ENCODE data around the gene ACO2. TPM values are rescaled to one million over a fixed set of nuclear protein-coding genes. Genes with fewer than 3 reads are reported as not detected.
A peak's percentile ranks its signal among the peaks of the same experiment; 100 is the strongest.

ACO2 gene
- total and polyA plus RNA-seq, 2 of the 13 experiments (the other 11 are each of a cell fraction or from before 2014, with no cell fraction given): 19.2 to 45.6 TPM

DNA sequence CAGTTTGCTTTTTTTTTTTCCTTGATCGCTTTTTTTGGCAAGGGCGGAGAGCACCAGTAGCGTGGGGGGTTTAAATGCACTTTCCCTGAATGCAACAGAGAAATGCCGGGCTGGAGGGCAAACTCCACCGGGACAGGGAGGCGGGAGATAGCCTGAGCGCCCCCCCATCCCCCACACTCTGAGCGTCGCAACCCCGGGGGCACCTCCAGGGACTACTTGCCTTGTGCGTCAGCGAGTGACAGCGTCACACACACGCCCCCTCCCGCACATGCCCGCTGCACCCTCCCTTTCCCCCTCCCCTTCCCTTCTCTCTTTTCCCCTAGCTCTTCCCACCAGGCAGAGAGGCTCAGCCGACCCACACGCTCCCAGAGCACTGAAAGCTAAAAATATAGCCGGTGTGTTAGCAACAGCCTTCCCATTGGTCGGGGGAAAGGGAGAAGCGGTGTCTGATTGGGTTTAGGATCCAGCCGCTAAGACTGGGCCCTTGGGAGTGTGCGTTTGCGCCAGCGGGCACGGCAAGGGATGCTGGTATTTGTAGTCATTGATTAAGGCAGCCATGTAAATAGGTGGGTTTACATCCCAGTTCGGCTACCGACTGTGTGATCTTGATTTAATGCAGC, 20.6 kb upstream of the ACO2 start (continued):
- TF ChIP-seq, protein P1, sequence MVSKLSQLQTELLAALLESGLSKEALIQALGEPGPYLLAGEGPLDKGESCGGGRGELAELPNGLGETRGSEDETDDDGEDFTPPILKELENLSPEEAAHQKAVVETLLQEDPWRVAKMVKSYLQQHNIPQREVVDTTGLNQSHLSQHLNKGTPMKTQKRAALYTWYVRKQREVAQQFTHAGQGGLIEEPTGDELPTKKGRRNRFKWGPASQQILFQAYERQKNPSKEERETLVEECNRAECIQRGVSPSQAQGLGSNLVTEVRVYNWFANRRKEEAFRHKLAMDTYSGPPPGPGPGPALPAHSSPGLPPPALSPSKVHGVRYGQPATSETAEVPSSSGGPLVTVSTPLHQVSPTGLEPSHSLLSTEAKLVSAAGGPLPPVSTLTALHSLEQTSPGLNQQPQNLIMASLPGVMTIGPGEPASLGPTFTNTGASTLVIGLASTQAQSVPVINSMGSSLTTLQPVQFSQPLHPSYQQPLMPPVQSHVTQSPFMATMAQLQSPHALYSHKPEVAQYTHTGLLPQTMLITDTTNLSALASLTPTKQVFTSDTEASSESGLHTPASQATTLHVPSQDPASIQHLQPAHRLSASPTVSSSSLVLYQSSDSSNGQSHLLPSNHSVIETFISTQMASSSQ (IDR thresholded peaks at IDR 0.05; ENCODE audit: low read depth): no peak
- TF ChIP-seq, protein P1 (CRISPR knock-in tag; IDR thresholded peaks at IDR 0.05; ENCODE audit: borderline replicate concordance): peak; percentile 70; the same call in 1 of the 2 replicates
- TF ChIP-seq IRF2 (CRISPR knock-in tag; IDR thresholded peaks at IDR 0.05) (peak; percentile 88; the same call in 1 of the 2 replicates), ZFAT (CRISPR knock-in tag; conservative IDR thresholded peaks at IDR 0.05) (no peak), MYC (CRISPR knock-in tag; IDR thresholded peaks at IDR 0.05; ENCODE audit: borderline replicate concordance) (peak; percentile 81; the same call in 1 of the 2 replicates), ZNF749 (CRISPR knock-in tag; IDR thresholded peaks at IDR 0.05; ENCODE audit: borderline replicate concordance) (peak; percentile 74; the same call in 1 of the 2 replicates), SYNCRIP (IDR thresholded peaks at IDR 0.05; ENCODE audit: insufficient read depth, low read depth, low read length) (no peak), E2F2 (CRISPR knock-in tag; IDR thresholded peaks at IDR 0.05; ENCODE audit: borderline replicate concordance) (no peak), ZNF335 (CRISPR knock-in tag; IDR thresholded peaks at IDR 0.05) (no peak), ZNF615 (CRISPR knock-in tag; IDR thresholded peaks at IDR 0.05; ENCODE audit: borderline replicate concordance) (no peak), ZSCAN31 (CRISPR knock-in tag; IDR thresholded peaks at IDR 0.05; ENCODE audit: low read depth) (peak; percentile 76; the same call in 1 of the 2 replicates), FOXA3 (CRISPR knock-in tag; IDR thresholded peaks at IDR 0.05) (peak; percentile 15; the same call in 1 of the 2 replicates), ZNF879 (CRISPR knock-in tag; IDR thresholded peaks at IDR 0.05) (no peak; the same call in 1 of the 2 replicates), ARID2 (CRISPR knock-in tag; IDR thresholded peaks at IDR 0.05; ENCODE audit: borderline replicate concordance) (no peak), GFI1 (CRISPR knock-in tag; IDR thresholded peaks at IDR 0.05; ENCODE audit: borderline replicate concordance) (no peak), HNF1B (CRISPR knock-in tag; IDR thresholded peaks at IDR 0.05) (peak; percentile 75; the same call in 1 of the 2 replicates), STAT5B (CRISPR knock-in tag; IDR thresholded peaks at IDR 0.05) (no peak), ZNF430 (CRISPR knock-in tag; IDR thresholded peaks at IDR 0.05) (0 out of 2 replicates have a peak, but pooled peaks have one; percentile 32), NCOA1 (CRISPR knock-in tag; IDR thresholded peaks at IDR 0.05) (no peak), AGO2 (optimal IDR thresholded peaks at IDR 0.05; ENCODE audit: low read depth, low read length) (no peak)
- TF ChIP-seq, protein P2, sequence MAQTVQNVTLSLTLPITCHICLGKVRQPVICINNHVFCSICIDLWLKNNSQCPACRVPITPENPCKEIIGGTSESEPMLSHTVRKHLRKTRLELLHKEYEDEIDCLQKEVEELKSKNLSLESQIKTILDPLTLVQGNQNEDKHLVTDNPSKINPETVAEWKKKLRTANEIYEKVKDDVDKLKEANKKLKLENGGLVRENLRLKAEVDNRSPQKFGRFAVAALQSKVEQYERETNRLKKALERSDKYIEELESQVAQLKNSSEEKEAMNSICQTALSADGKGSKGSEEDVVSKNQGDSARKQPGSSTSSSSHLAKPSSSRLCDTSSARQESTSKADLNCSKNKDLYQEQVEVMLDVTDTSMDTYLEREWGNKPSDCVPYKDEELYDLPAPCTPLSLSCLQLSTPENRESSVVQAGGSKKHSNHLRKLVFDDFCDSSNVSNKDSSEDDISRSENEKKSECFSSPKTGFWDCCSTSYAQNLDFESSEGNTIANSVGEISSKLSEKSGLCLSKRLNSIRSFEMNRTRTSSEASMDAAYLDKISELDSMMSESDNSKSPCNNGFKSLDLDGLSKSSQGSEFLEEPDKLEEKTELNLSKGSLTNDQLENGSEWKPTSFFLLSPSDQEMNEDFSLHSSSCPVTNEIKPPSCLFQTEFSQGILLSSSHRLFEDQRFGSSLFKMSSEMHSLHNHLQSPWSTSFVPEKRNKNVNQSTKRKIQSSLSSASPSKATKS (CRISPR knock-in tag; IDR thresholded peaks at IDR 0.05): no peak

Measured in HepG2 (cell line).